ENCODE results near the gene GABRE. TPM values are rescaled to one million over a fixed set of nuclear protein-coding genes. Genes with fewer than 3 reads are reported as not detected.

Gene GABRE
- total and polyA plus RNA-seq, 8 donors: 0.37 to 1,253 (median 9.7) TPM

DNA sequence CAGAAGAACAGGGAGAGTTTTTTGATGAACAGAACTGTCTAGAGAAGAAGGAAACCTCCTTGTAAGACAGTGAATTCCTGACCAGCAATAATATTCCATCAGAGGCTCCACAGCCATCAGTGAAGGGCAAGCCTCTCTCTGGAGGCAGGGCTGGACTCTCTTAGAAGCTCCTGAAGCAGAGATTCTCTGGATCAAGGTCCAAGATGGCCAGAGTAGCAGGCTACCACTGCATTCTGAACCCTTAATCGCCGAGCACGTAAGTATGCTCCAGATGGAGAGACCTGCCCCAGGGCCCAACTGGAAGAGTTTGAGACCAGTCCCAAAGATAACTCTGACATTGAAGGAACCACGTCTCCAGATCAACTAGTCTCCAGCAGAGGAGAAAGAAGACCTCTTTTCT, 16.4 kb downstream of the GABRE start:
- TF ChIP-seq, protein P1, sequence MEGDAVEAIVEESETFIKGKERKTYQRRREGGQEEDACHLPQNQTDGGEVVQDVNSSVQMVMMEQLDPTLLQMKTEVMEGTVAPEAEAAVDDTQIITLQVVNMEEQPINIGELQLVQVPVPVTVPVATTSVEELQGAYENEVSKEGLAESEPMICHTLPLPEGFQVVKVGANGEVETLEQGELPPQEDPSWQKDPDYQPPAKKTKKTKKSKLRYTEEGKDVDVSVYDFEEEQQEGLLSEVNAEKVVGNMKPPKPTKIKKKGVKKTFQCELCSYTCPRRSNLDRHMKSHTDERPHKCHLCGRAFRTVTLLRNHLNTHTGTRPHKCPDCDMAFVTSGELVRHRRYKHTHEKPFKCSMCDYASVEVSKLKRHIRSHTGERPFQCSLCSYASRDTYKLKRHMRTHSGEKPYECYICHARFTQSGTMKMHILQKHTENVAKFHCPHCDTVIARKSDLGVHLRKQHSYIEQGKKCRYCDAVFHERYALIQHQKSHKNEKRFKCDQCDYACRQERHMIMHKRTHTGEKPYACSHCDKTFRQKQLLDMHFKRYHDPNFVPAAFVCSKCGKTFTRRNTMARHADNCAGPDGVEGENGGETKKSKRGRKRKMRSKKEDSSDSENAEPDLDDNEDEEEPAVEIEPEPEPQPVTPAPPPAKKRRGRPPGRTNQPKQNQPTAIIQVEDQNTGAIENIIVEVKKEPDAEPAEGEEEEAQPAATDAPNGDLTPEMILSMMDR (IDR thresholded peaks at IDR 0.05): no peak
- TF ChIP-seq EP300 (IDR thresholded peaks at IDR 0.05) (no peak), POLR2A (IDR thresholded peaks at IDR 0.05) (no peak), POLR2AphosphoS5 (IDR thresholded peaks at IDR 0.05) (no peak)
- Histone ChIP-seq H3K9me3 (no peaks in the 10 kb centered on the region), H3K36me3 (peaks cover 0 to 35% (median 3%) of the 10 kb centered on the region in 4 donors), H3K27me3 (no peaks in the 10 kb centered on the region), H3K4me1 (no peaks in the 10 kb centered on the region), H3K4me3 (no peak overlapping the region), H3K27ac (no peak overlapping the region)
- 80 to 93% (median 88%) methylated on average over 4 of the region's 4 CpGs for WGBS, 5 donors
- intact Hi-C loops (cut with DNase I; ENCODE audit: low total_unique reads): no loop called here
- no peak for DNase-seq

DNA sequence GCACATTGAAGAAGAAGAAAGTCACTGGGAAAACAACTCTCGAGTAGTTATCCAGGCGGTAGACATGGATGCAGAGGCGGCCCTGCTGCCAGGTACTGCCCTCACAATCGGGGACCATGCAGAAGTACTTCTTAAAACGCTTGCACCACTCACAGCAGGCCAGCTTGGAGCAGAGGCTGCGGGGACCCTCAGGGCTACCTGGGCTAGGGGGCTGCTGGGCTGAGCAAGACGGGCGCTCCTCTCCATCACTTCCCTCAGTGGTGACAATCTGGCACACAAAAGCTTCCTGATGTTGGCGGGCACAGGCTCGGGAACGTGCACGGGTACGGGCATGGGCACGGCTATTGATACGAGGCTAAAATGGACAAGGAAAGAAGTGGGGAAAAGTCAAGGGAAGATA, 19.7 kb downstream of the GABRE start:
- no peak for DNase-seq
- TF ChIP-seq, protein P1 (IDR thresholded peaks at IDR 0.05): no peak
- TF ChIP-seq POLR2A (IDR thresholded peaks at IDR 0.05): no peak
- TF ChIP-seq POLR2AphosphoS5 (IDR thresholded peaks at IDR 0.05): no peak
- TF ChIP-seq EP300 (IDR thresholded peaks at IDR 0.05): no peak
- Histone ChIP-seq H3K36me3 (peaks cover 0 to 35% (median 3%) of the 10 kb centered on the region in 4 donors), H3K4me3 (no peak overlapping the region), H3K9me3 (no peaks in the 10 kb centered on the region), H3K27ac (no peak overlapping the region), H3K27me3 (no peaks in the 10 kb centered on the region), H3K4me1 (no peaks in the 10 kb centered on the region)
- intact Hi-C loops (cut with DNase I; ENCODE audit: low total_unique reads): no loop called here
- WGBS, 5 donors: 85 to 100% (median 94%) methylated on average over 7 to 15 of the region's 15 CpGs

DNA sequence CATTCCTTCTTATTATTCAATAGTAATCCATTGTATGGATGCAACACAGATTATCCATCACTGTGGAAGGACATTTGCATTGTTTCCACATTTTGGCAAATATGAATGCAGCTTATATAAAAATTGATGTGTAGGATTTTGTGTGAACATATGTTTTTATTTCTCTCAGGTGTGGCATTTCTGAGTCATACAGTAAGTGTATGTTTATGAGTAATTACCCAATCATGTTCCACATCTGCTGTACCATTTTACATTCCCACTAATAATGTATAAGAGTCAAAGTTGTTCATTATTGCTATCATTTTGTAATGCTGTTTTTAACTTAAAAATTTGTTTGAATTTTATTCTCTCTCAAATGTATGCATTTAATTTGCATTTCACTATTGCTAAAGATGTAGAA, 36.3 kb downstream of the GABRE start:
- no peak overlapping the region for H3K27ac ChIP-seq
- no peaks in the 10 kb centered on the region for H3K27me3 ChIP-seq
- no peak overlapping the region for H3K4me3 ChIP-seq
- no peak for DNase-seq
- intact Hi-C loops (cut with DNase I; ENCODE audit: low total_unique reads): no loop called here
- H3K36me3 ChIP-seq: no peaks in the 10 kb centered on the region
- no peak for TF ChIP-seq POLR2AphosphoS5 (IDR thresholded peaks at IDR 0.05)
- no peak for TF ChIP-seq POLR2A (IDR thresholded peaks at IDR 0.05)
- no peak for TF ChIP-seq EP300 (IDR thresholded peaks at IDR 0.05)
- TF ChIP-seq, protein P1 (IDR thresholded peaks at IDR 0.05): no peak
- no peaks in the 10 kb centered on the region for H3K9me3 ChIP-seq
- H3K4me1 ChIP-seq: no peaks in the 10 kb centered on the region

DNA sequence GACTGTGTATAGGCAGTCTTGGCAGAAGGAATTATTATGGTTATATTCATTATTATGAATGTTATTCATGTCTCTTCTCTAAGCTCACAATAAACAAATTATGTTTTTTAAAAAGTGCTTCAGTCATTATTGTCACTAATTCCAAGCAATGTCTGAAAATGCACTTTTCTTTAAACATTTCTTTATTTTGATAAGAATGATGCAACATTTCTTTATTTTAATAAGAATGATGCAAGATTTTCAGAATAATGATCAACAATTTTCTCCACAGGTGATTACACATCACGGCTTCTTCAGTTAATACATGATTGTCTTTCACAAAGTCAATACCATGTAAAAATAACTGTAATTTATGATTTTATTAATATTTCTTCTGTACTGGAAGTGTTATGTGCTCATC, 39.1 kb downstream of the GABRE start:
- Histone ChIP-seq H3K27me3 (no peaks in the 10 kb centered on the region), H3K4me1 (no peaks in the 10 kb centered on the region), H3K9me3 (no peaks in the 10 kb centered on the region), H3K4me3 (no peak overlapping the region), H3K27ac (no peak overlapping the region), H3K36me3 (no peaks in the 10 kb centered on the region)
- WGBS, 5 donors: 82 to 96% (median 90%) methylated on average over 1 of the region's 1 CpG
- TF ChIP-seq POLR2AphosphoS5 (IDR thresholded peaks at IDR 0.05): no peak
- TF ChIP-seq POLR2A (IDR thresholded peaks at IDR 0.05): no peak
- intact Hi-C loops (cut with DNase I; ENCODE audit: low total_unique reads): no loop called here
- no peak for DNase-seq

DNA sequence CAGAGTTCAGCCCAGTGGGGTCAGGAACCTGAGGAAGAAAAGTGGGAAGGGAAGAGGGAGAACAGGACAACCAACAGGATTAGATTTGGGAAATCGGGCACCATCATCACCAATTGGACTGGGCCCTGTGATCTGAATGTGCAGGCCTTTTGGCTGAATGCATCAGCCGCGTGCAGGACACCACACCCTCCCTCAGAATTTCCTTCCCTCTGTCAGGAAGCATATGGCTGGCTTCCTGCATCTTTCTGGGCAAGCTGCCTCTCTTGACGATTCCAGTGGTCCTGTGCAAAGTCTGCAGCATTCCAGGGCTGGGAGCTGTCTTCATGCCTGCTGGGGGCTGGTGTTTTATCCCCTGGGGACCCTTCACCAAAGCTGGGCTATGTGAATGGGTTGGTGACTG, 45.4 kb downstream of the GABRE start:
- intact Hi-C loops (cut with DNase I; ENCODE audit: low total_unique reads): no loop called here

More for the DNA sequence above, 45.4 kb downstream of the GABRE start:
- Histone ChIP-seq H3K36me3 (no peaks in the 10 kb centered on the region), H3K27ac (no peak overlapping the region), H3K9me3 (no peaks in the 10 kb centered on the region), H3K4me1 (no peaks in the 10 kb centered on the region), H3K27me3 (no peaks in the 10 kb centered on the region), H3K4me3 (no peak overlapping the region)
- 40 to 76% (median 53%) methylated on average over 4 of the region's 4 CpGs; no CpG with 5 or more reads in 1 of the 5 donors for WGBS, 5 donors
- no peak for DNase-seq
- no peak for TF ChIP-seq POLR2AphosphoS5 (IDR thresholded peaks at IDR 0.05)
- no peak for TF ChIP-seq POLR2A (IDR thresholded peaks at IDR 0.05)
- TF ChIP-seq, protein P1 (IDR thresholded peaks at IDR 0.05): no peak
- TF ChIP-seq EP300 (IDR thresholded peaks at IDR 0.05): no peak

Measured in stomach (tissue), 9 donors.